Vagina (tissue), 2 donors: ENCODE measurements around the gene LRP2BP. TPM values are rescaled to one million over a fixed set of nuclear protein-coding genes. Genes with fewer than 3 reads are reported as not detected.

ENCODE experiments used
- DNase-seq, 2 donors: peaks; one replicate each; pipeline ENCODE4 v3.0.0-alpha.2; 2017; ENCODE audit errors: extremely low spot score in 2 of 2
- H3K27ac ChIP-seq: fragments of 200-600 bp; sonication (generic); one replicate; pipeline ENCODE4 v1.5.1; 2019
- H3K27me3 ChIP-seq: fragments of 200-600 bp; sonication (generic); one replicate; pipeline ENCODE4 v1.5.1; 2019
- H3K36me3 ChIP-seq, 2 donors: fragments of 200-600 bp; sonication (generic); one replicate each; pipeline ENCODE4 v1.5.1; 2017 to 2019
- H3K4me1 ChIP-seq: fragments of 200-600 bp; sonication (generic); one replicate; pipeline ENCODE4 v1.5.1; 2019
- H3K4me3 ChIP-seq, 2 donors: fragments of 200-600 bp; sonication (generic); 1 replicate in 1 of 2; 2 replicates in 1 of 2; pipeline ENCODE4 v1.5.1; 2016 to 2019
- H3K9me3 ChIP-seq: fragments of 200-600 bp; sonication (generic); one replicate; pipeline ENCODE4 v1.5.1; 2019
- POLR2A ChIP-seq, 2 donors: fragments of 450-650 bp; IDR thresholded peaks; one replicate each; pipeline ENCODE4 v1.6.1; 2017; ENCODE audit warnings: antibody characterized with exemption in 2 of 2, mild to moderate bottlenecking in 2 of 2, moderate library complexity in 2 of 2
- POLR2AphosphoS5 ChIP-seq, 2 donors: sonication (generic); formaldehyde crosslinking; IDR thresholded peaks; one replicate each; pipeline ENCODE4 v1.9.0; 2017; ENCODE audit warnings: antibody characterized with exemption in 2 of 2, mild to moderate bottlenecking in 2 of 2, low read depth in 1 of 2; ENCODE audit not compliant: insufficient read depth in 1 of 2
- intact Hi-C: fragments of 100-400 bp; cut with DNase I; formaldehyde crosslinking; loops from one replicate; pipeline ENCODE4 v1.15.1; 2023
- total RNA-seq: library from RNA; depleted of rRNA; stranded (reverse); fragments of >200 nt; gene quantifications from one replicate; pipeline ENCODE4 v1.2.3, GENCODE V29; 2016
- TF ChIP-seq, protein P1 (sequence below), 3 experiments: fragments of 450-650 bp in 2 of 3; fragments of 200-600 bp in 1 of 3; sonication (generic) in 1 of 3; IDR thresholded peaks; one replicate each; pipeline ENCODE4 v1.5.1; 2017 to 2019; ENCODE audit warnings: antibody characterized with exemption in 3 of 3, mild to moderate bottlenecking in 2 of 3, moderate library complexity in 2 of 3

LRP2BP gene
- total RNA-seq, 1 donor from 2014 or later: 0.49 TPM

DNA sequence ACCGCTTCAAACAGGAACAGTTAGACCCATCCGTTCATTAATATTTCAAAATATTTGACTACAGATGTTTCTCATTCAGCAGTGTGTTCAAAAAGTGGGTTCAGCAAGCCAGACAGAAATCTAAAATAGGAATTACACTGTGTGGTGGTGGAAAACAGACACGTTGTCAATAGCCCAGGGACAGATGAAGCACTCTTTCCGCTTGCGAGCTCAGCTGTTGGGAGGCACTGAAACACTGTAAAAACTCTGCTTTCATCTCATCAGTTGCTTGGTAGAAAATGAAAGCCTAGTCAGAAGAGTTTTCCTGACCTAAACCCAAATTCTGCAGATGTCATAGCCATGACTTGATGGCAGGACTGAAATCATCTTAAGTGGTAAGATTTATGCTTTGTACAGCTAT lies 38.5 kb downstream of the LRP2BP start:
- Histone ChIP-seq H3K4me1 (no peaks in the 10 kb centered on the region), H3K4me3 (no peak overlapping the region), H3K27me3 (no peaks in the 10 kb centered on the region), H3K9me3 (no peaks in the 10 kb centered on the region), H3K36me3 (peaks cover 0 to 4% of the 10 kb centered on the region in 2 donors), H3K27ac (no peak overlapping the region)
- TF ChIP-seq, protein P1, sequence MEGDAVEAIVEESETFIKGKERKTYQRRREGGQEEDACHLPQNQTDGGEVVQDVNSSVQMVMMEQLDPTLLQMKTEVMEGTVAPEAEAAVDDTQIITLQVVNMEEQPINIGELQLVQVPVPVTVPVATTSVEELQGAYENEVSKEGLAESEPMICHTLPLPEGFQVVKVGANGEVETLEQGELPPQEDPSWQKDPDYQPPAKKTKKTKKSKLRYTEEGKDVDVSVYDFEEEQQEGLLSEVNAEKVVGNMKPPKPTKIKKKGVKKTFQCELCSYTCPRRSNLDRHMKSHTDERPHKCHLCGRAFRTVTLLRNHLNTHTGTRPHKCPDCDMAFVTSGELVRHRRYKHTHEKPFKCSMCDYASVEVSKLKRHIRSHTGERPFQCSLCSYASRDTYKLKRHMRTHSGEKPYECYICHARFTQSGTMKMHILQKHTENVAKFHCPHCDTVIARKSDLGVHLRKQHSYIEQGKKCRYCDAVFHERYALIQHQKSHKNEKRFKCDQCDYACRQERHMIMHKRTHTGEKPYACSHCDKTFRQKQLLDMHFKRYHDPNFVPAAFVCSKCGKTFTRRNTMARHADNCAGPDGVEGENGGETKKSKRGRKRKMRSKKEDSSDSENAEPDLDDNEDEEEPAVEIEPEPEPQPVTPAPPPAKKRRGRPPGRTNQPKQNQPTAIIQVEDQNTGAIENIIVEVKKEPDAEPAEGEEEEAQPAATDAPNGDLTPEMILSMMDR (IDR thresholded peaks at IDR 0.05): no peak
- TF ChIP-seq POLR2A (IDR thresholded peaks at IDR 0.05) (no peak), POLR2AphosphoS5 (IDR thresholded peaks at IDR 0.05; ENCODE audit: insufficient read depth in 1 of 2, low read depth in 1 of 2) (no peak)
- intact Hi-C loops: no loop called here
- no peak for DNase-seq

DNA sequence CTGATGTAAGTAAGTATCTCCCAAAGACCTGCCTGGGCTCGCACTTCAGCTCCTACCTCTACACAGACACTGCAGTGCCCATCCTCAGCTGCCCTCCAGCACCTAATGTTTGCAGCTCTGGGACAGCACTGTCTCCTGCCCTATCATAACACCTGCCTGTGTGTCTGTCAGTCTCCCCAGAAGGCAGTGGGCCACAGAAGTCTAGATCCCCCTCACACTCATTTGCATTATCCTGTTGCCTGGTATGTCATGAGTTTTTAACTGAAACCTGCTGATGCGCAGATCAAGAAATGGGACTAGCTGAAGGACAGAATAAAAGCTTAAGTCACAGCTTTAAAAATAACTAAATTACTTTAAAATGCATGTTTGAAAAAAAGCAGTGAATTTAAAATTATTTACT lies 43.0 kb downstream of the LRP2BP start:
- no peak overlapping the region for H3K4me3 ChIP-seq
- no peak overlapping the region for H3K27ac ChIP-seq

DNA sequence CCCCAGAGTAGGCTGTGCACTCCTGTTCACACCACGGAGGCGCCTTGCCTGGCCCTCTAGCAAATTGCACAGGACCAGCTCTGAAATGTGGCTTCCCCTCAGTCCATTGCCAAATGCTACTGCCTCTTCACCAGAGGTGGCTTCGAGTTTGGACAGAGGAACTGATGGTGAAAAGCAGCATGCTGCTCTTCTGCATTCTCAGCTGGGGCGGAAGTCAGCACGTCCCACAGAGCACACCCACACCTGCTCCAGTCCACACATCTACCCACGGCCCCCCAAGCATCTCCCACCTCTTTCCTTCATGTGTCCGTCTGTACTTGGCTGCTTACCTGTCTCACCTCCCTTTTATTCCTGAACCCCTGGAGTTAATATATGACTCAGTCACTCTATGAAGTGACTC lies 43.5 kb downstream of the LRP2BP start:
- DNase-seq: no peak
- H3K4me3 ChIP-seq: no peak overlapping the region
- H3K36me3 ChIP-seq: no peaks in the 10 kb centered on the region

More for the DNA sequence above, 43.0 kb downstream of the LRP2BP start:
- intact Hi-C loops: no loop called here
- TF ChIP-seq POLR2AphosphoS5 (IDR thresholded peaks at IDR 0.05; ENCODE audit: insufficient read depth in 1 of 2, low read depth in 1 of 2): no peak
- TF ChIP-seq, protein P1 (IDR thresholded peaks at IDR 0.05): no peak
- TF ChIP-seq POLR2A (IDR thresholded peaks at IDR 0.05): no peak
- H3K4me1 ChIP-seq: no peaks in the 10 kb centered on the region
- no peaks in the 10 kb centered on the region for H3K9me3 ChIP-seq
- H3K36me3 ChIP-seq: no peaks in the 10 kb centered on the region
- H3K27me3 ChIP-seq: no peaks in the 10 kb centered on the region
- no peak for DNase-seq

DNA sequence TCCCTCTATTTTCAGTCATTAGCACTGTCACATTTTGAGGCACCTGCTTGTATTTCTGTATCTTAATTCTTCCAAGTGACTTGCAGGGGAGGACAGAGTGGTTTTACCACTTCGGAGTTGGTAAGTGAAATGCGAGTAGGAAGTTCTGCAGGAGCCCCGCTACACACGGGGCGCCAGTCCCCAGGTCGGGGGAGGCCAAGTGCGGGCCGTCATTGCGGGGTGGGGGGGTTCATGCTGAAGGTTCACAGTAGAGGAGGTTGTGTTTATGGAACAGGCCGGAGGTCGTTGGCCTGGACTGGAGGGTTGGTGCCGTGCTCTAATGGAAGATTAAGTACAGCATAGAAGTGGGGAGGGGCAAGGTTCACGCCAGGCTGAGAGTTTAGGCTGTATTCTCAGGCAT lies 44.0 kb downstream of the LRP2BP start:
- Histone ChIP-seq H3K4me3 (no peak overlapping the region), H3K27me3 (no peaks in the 10 kb centered on the region), H3K4me1 (no peaks in the 10 kb centered on the region), H3K36me3 (no peaks in the 10 kb centered on the region), H3K27ac (no peak overlapping the region), H3K9me3 (no peaks in the 10 kb centered on the region)
- intact Hi-C loops: no loop called here
- TF ChIP-seq, protein P1 (IDR thresholded peaks at IDR 0.05): no peak
- TF ChIP-seq POLR2A (IDR thresholded peaks at IDR 0.05) (no peak), POLR2AphosphoS5 (IDR thresholded peaks at IDR 0.05; ENCODE audit: insufficient read depth in 1 of 2, low read depth in 1 of 2) (no peak)
- no peak for DNase-seq

More for the DNA sequence above, 43.5 kb downstream of the LRP2BP start:
- H3K27ac ChIP-seq: no peak overlapping the region
- intact Hi-C loops: no loop called here
- no peaks in the 10 kb centered on the region for H3K4me1 ChIP-seq
- H3K27me3 ChIP-seq: no peaks in the 10 kb centered on the region
- TF ChIP-seq POLR2AphosphoS5 (IDR thresholded peaks at IDR 0.05; ENCODE audit: insufficient read depth in 1 of 2, low read depth in 1 of 2): no peak
- no peaks in the 10 kb centered on the region for H3K9me3 ChIP-seq

DNA sequence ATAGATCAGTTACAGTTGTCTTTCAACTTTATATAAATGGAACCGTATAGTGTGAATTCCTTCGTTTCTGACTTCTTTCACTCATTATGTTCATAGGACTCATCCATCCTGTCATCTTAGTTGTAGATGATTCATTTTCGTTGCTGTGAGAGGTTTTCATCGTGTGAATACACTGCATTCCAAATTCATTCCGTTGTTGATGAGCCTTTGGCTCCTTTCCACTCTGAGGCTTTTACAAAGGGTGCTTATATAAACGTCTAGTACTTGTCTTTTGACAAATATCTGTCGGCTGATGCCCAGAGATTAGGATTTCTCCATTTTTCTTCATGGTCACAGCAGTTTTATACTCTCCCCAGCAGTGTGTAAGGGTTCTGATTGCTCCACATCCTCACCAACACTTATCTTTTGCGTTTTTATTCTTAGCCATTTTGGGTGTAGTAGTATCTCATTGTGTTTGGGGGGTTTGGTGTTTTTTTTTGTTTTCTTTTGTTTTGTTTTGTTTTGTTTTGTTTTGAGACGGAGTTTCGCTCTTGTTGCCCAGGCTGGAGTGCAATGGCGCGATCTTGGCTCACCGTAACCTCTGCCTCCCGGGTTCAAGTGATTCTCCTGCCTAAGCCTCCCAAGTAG lies 48.6 kb downstream of the LRP2BP start:
- no peaks in the 10 kb centered on the region for H3K36me3 ChIP-seq

More for the DNA sequence above, 48.6 kb downstream of the LRP2BP start:
- intact Hi-C loops: no loop called here
- no peak for DNase-seq
- Histone ChIP-seq H3K4me3 (no peak overlapping the region), H3K27ac (no peak overlapping the region), H3K9me3 (no peaks in the 10 kb centered on the region), H3K27me3 (no peaks in the 10 kb centered on the region), H3K4me1 (no peaks in the 10 kb centered on the region)
- no peak for TF ChIP-seq POLR2AphosphoS5 (IDR thresholded peaks at IDR 0.05; ENCODE audit: insufficient read depth in 1 of 2, low read depth in 1 of 2)
- TF ChIP-seq POLR2A (IDR thresholded peaks at IDR 0.05): no peak
- TF ChIP-seq, protein P1 (IDR thresholded peaks at IDR 0.05): no peak
